ENCODE data around the gene ABHD11. TPM values are rescaled to one million over a fixed set of nuclear protein-coding genes. Genes with fewer than 3 reads are reported as not detected.
A peak's percentile ranks its signal among the peaks of the same experiment; 100 is the strongest.

Gene ABHD11
- total RNA-seq, 1 donor from 2014 or later, result 43.9 TPM

- no peak for TF ChIP-seq CTCF (conservative IDR thresholded peaks at IDR 0.05)
- no peak for DNase-seq (ENCODE audit: extremely low spot score, unreplicated experiment)
- Mint-ChIP-seq H3K36me3 (no peaks in the 10 kb centered on the region), H3K4me1 (ENCODE audit: unreplicated experiment) (peaks cover 8% of the 10 kb centered on the region), H3K27ac (no peak overlapping the region), H3K9me3 (no peaks in the 10 kb centered on the region), H3K27me3 (peaks cover 15% of the 10 kb centered on the region), H3K4me3 (no peak overlapping the region)
These were observed 36.3 kb upstream of the ABHD11 start for GRCh38 chr7:73774923-73775322.

GRCh38 chr7:73773700-73774517 is 35.3 kb upstream of the ABHD11 start:
- H3K36me3 Mint-ChIP-seq, result no peaks in the 10 kb centered on the region
- H3K27me3 Mint-ChIP-seq, result peaks cover 15% of the 10 kb centered on the region
- H3K27ac Mint-ChIP-seq, result no peak overlapping the region
- no peak overlapping the region for H3K4me3 Mint-ChIP-seq
- H3K9me3 Mint-ChIP-seq, result no peaks in the 10 kb centered on the region
- no peak for DNase-seq (ENCODE audit: extremely low spot score, unreplicated experiment)
- peaks cover 6% of the 10 kb centered on the region for H3K4me1 Mint-ChIP-seq (ENCODE audit: unreplicated experiment)
- no peak for TF ChIP-seq CTCF (conservative IDR thresholded peaks at IDR 0.05)

GRCh38 chr7:73770860-73771670 is 32.5 kb upstream of the ABHD11 start:
- H3K27ac Mint-ChIP-seq, result peak overlapping the region; percentile 81
- H3K27me3 Mint-ChIP-seq, result peaks cover 27% of the 10 kb centered on the region
- peak overlapping the region; percentile 85 for H3K4me3 Mint-ChIP-seq
- no peaks in the 10 kb centered on the region for H3K9me3 Mint-ChIP-seq
- no peaks in the 10 kb centered on the region for H3K36me3 Mint-ChIP-seq
- H3K4me1 Mint-ChIP-seq (ENCODE audit: unreplicated experiment), result peaks cover 4% of the 10 kb centered on the region
- TF ChIP-seq CTCF (conservative IDR thresholded peaks at IDR 0.05), result no peak
- DNase-seq (ENCODE audit: extremely low spot score, unreplicated experiment), result no peak

GRCh38 chr7:73770002-73770859 is 31.6 kb upstream of the ABHD11 start, which contains the start of gene CLDN3:
CLDN3 (minus strand) TSS chr7:73770270; CDS start chr7:73770049, 221 bp downstream.
- H3K36me3 Mint-ChIP-seq, result no peaks in the 10 kb centered on the region
- peak within 1 kb of the TSS; percentile 64 for H3K27ac Mint-ChIP-seq
- no peak for TF ChIP-seq CTCF (conservative IDR thresholded peaks at IDR 0.05)
- DNase-seq (ENCODE audit: extremely low spot score, unreplicated experiment), result peak; percentile 77
- H3K27me3 Mint-ChIP-seq, result peaks cover 27% of the 10 kb centered on the region
- peaks cover 4% of the 10 kb centered on the region for H3K4me1 Mint-ChIP-seq (ENCODE audit: unreplicated experiment)
- no peaks in the 10 kb centered on the region for H3K9me3 Mint-ChIP-seq
- H3K4me3 Mint-ChIP-seq, result peak within 1 kb of the TSS; percentile 85

GRCh38 chr7:73769481-73770001 is 30.9 kb upstream of the ABHD11 start:
- Mint-ChIP-seq H3K4me1 (ENCODE audit: unreplicated experiment) (peaks cover 4% of the 10 kb centered on the region), H3K27me3 (peaks cover 27% of the 10 kb centered on the region), H3K9me3 (no peaks in the 10 kb centered on the region), H3K27ac (no peak overlapping the region), H3K4me3 (peak overlapping the region; percentile 81), H3K36me3 (no peaks in the 10 kb centered on the region)
- DNase-seq (ENCODE audit: extremely low spot score, unreplicated experiment), result no peak
- no peak for TF ChIP-seq CTCF (conservative IDR thresholded peaks at IDR 0.05)

All from type B pancreatic cell (in vitro differentiated cells).